Kidney (tissue), 14 donors: ENCODE measurements around the gene TMX4. TPM values are rescaled to one million over a fixed set of nuclear protein-coding genes. Genes with fewer than 3 reads are reported as not detected.

Experiments
- DNase-seq, 5 donors: peaks; one replicate each; pipeline ENCODE4 v3.0.0-alpha.2; 2013 to 2020
- FAIRE-seq: peaks from 2 replicates; lab custom pipeline; 2012; peaks lifted over from hg19 to GRCh38; lab: Jason Lieb, UNC
- H3K27ac ChIP-seq, 2 donors: one replicate each; pipeline ENCODE4 v1.7.0; 2013; ENCODE audit warnings: low read depth in 2 of 2, low read length in 2 of 2, inconsistent platforms in 1 of 2
- H3K27me3 ChIP-seq: one replicate; pipeline ENCODE4 v1.7.1; 2013; ENCODE audit warnings: low read length, inconsistent platforms; ENCODE audit not compliant: control insufficient read depth, insufficient read depth
- H3K36me3 ChIP-seq, 3 donors: one replicate each; pipeline versions ENCODE4 v1.7.0 to v1.7.1; 2013; ENCODE audit warnings: low read length in 3 of 3, control low read depth in 1 of 3, inconsistent platforms in 1 of 3; ENCODE audit not compliant: insufficient read depth in 3 of 3, control insufficient read depth in 2 of 3
- H3K4me1 ChIP-seq, 3 donors: one replicate each; pipeline versions ENCODE4 v1.7.0 to v1.7.1; 2013; ENCODE audit warnings: low read length in 3 of 3, inconsistent platforms in 1 of 3, low read depth in 1 of 3; ENCODE audit not compliant: control insufficient read depth in 2 of 3, insufficient read depth in 2 of 3
- H3K4me3 ChIP-seq, 3 donors: one replicate each; pipeline versions ENCODE4 v1.7.0 to v1.8.1; 2013; ENCODE audit warnings: low read length in 3 of 3, control low read depth in 1 of 3, inconsistent platforms in 1 of 3
- H3K9ac ChIP-seq, 3 donors: one replicate each; pipeline versions ENCODE4 v1.7.0 to v1.7.1; 2013; ENCODE audit warnings: low read length in 3 of 3, control low read depth in 1 of 3, inconsistent platforms in 1 of 3
- H3K9me3 ChIP-seq, 3 donors: one replicate each; pipeline versions ENCODE4 v1.7.0 to v1.7.1; 2013; ENCODE audit warnings: low read length in 3 of 3, control low read depth in 1 of 3, inconsistent platforms in 1 of 3; ENCODE audit not compliant: control insufficient read depth in 2 of 3, insufficient read depth in 1 of 3
- intact Hi-C: fragments of 100-400 bp; cut with DNase I; formaldehyde crosslinking; loops from one replicate; pipeline ENCODE4 v1.11.1; 2022
- polyA plus RNA-seq: library from polyadenylated mRNA; stranded (reverse); fragments of 350-450 nt; fragmentation: Illumina TruSeq; extraction: RNeasy Lipid Tissue Mini Kit (QIAGEN cat#74804); gene quantifications from one replicate; pipeline ENCODE4 v1.2.3, GENCODE V29; 2014; ENCODE audit warnings: low read depth, low replicate concordance; ENCODE audit not compliant: insufficient read depth
- total RNA-seq: library from RNA; stranded (reverse); fragmentation: NEBNext Ultra II Directional; extraction: Animal tissue kit (Norgen Biotek cat#: 25700); gene quantifications from one replicate; pipeline ENCODE4 v1.2.1, GENCODE V29; 2021
- TF ChIP-seq, protein P1 (sequence below): IDR thresholded peaks from 3 replicates; pipeline ENCODE4 v1.5.1; 2012; ENCODE audit warnings: mild to moderate bottlenecking, moderate library complexity, borderline replicate concordance; ENCODE audit not compliant: insufficient read depth; ENCODE audit errors: extremely low read depth
- donor health status: control.
- donor health status: control.
- donor health status: control.
- donor health status: control.
- donor health status: control.
- donor health status: DM: yes; HTN: yes; CAD: no.
- donor health status: Normal renal cell carcinoma (clear cell type).

The TMX4 gene
- total and polyA plus RNA-seq, 2 donors from 2014 or later = 20.7 to 90.8 TPM

DNA sequence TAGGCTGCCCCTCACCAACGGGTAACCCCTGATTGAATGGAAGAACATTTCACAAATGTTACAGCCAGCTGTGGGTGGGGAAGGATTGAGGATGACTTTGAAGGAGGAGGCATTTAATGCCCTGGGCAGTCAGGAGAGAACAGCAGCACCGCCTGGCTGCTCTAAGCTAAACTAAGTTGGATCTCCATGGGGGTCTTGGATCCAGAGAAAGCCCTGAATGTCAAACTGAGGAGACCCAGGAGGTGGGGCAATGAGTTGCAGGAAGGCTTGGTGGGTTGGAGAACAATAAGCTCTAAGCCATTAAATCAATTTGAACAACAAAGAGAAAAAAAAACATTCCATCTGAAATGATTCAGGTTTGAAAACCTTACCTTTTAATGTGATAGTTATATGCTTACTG is 35.4 kb downstream of the TMX4 start:
- Histone ChIP-seq H3K4me3 (no peak overlapping the region), H3K36me3 (peaks cover 0 to 10% (median 0%) of the 10 kb centered on the region in 3 donors), H3K27me3 (no peaks in the 10 kb centered on the region), H3K4me1 (no peaks in the 10 kb centered on the region), H3K9ac (no peak overlapping the region), H3K9me3 (no peaks in the 10 kb centered on the region), H3K27ac (no peak overlapping the region)
- TF ChIP-seq, protein P1, sequence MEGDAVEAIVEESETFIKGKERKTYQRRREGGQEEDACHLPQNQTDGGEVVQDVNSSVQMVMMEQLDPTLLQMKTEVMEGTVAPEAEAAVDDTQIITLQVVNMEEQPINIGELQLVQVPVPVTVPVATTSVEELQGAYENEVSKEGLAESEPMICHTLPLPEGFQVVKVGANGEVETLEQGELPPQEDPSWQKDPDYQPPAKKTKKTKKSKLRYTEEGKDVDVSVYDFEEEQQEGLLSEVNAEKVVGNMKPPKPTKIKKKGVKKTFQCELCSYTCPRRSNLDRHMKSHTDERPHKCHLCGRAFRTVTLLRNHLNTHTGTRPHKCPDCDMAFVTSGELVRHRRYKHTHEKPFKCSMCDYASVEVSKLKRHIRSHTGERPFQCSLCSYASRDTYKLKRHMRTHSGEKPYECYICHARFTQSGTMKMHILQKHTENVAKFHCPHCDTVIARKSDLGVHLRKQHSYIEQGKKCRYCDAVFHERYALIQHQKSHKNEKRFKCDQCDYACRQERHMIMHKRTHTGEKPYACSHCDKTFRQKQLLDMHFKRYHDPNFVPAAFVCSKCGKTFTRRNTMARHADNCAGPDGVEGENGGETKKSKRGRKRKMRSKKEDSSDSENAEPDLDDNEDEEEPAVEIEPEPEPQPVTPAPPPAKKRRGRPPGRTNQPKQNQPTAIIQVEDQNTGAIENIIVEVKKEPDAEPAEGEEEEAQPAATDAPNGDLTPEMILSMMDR = no peak
- no peak for DNase-seq
- intact Hi-C loops = no loop called here
- FAIRE-seq = no peak

DNA sequence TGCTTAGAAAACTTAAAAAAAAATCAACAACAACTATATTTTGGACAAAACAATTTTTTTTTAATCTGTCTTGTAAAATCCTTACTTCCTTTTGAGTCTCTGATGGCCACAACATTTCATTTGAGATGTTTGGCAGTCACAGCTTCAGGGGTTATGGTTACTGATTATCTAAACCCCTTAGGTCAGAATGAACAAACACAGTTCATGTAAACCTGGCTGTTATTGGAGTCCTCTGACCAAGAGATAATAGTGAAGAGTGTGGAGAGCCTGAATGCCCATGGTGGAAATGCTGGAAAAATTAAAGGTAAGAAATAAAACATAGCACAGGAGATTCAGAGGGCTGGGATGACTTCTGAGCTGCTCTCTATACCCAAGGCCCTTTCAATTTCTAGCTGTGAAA is 38.2 kb downstream of the TMX4 start:
- H3K36me3 ChIP-seq = peaks cover 0 to 10% (median 0%) of the 10 kb centered on the region in 3 donors
- no peak for FAIRE-seq

DNA sequence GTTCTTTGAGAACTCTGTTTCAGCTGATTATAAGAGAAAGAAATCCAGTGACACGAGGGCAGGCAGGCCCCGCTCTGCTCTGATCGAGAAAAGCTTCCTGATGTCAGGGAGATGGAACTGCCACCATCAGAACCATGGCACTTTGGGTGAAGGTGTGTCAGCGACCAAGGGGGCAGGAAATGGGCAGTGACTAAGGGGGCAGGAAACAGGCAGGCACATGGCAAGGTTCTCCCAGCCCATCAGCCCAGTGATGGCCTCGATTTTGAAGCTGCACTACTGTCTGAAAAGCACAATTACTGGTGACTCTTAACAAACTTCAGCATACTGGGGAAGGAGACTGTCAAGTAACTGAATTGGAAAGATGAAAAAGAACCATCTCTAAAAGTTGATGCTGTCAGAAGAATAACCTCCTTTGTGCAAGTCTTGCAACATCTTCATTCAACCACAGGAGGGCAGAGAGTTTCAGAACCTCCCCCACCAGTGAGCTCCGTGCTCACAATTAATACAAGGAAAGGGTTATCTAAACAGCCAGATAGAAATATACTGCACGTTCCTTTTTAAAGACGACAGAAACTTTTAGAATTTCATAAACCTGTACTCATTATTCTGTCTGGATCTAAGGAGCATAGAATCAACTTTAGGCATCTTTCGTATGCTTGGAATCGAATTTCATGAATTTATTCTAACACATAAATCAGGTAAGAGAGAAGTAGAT is 39.1 kb downstream of the TMX4 start:
- peak in 2 of 5 donors; percentile 35 to 45 for DNase-seq
- TF ChIP-seq, protein P1 = peak; percentile 19
- Histone ChIP-seq H3K4me1 (no peaks in the 10 kb centered on the region), H3K36me3 (peaks cover 0 to 10% (median 0%) of the 10 kb centered on the region in 3 donors), H3K9me3 (no peaks in the 10 kb centered on the region), H3K27ac (no peak overlapping the region), H3K9ac (no peak overlapping the region), H3K4me3 (no peak overlapping the region), H3K27me3 (no peaks in the 10 kb centered on the region)
- no peak for FAIRE-seq
- intact Hi-C loops = no loop called here

More for the DNA sequence above, 38.2 kb downstream of the TMX4 start:
- Histone ChIP-seq H3K4me1 (no peaks in the 10 kb centered on the region), H3K9ac (no peak overlapping the region), H3K9me3 (no peaks in the 10 kb centered on the region), H3K27me3 (no peaks in the 10 kb centered on the region), H3K4me3 (no peak overlapping the region), H3K27ac (no peak overlapping the region)
- no peak for DNase-seq
- TF ChIP-seq, protein P1 = no peak
- intact Hi-C loops = no loop called here
